CD4-positive, alpha-beta memory T cell (primary cell): ENCODE data around the gene RAB3IL1. TPM values are rescaled to one million over a fixed set of nuclear protein-coding genes. Genes with fewer than 3 reads are reported as not detected.
"Not testable (repeated sequence)": the region's sequence is repeated elsewhere in the genome, so short reads cannot be mapped to it uniquely, and the experiment has no call there.

ENCODE experiments used
- CTCF ChIA-PET: fragments of 350-600 bp; sonication (Branson Sonifier 250); formaldehyde crosslinking; loops from one replicate; lab custom pipeline; 2021; ENCODE audit warnings: inconsistent platforms; ENCODE audit not compliant: partially characterized antibody; lab: Charles Lee
- POLR2A ChIA-PET: fragments of 350-600 bp; sonication (Branson Sonifier 250); formaldehyde crosslinking; loops from one replicate; lab custom pipeline; 2021; ENCODE audit not compliant: partially characterized antibody; lab: Charles Lee
- DNase-seq, 5 donors: peaks; one replicate each; pipeline versions ENCODE4 v3.0.0 to v3.0.0-alpha.2; 2020 to 2022; ENCODE audit warnings: mixed read lengths in 1 of 5
- H3K27ac ChIP-seq: one replicate; pipeline ENCODE4 v1.7.0; 2013; ENCODE audit warnings: low read depth, low read length
- H3K27me3 ChIP-seq: 2 replicates; pipeline ENCODE4 v1.7.0; 2013; ENCODE audit warnings: mild to moderate bottlenecking, low read length, moderate library complexity; ENCODE audit not compliant: insufficient read depth
- H3K36me3 ChIP-seq: 2 replicates; pipeline ENCODE4 v1.7.0; 2013; ENCODE audit warnings: mild to moderate bottlenecking, low read length, moderate library complexity; ENCODE audit not compliant: insufficient read depth
- H3K4me1 ChIP-seq: 2 replicates; pipeline ENCODE4 v1.7.0; 2013; ENCODE audit warnings: mild to moderate bottlenecking, low read length, moderate library complexity; ENCODE audit not compliant: insufficient read depth
- H3K4me3 ChIP-seq, 2 donors: one replicate each; pipeline ENCODE4 v1.7.0; 2013; ENCODE audit warnings: low read length in 2 of 2, mild to moderate bottlenecking in 1 of 2
- H3K9me3 ChIP-seq, 2 donors: one replicate each; pipeline ENCODE4 v1.7.0; 2013; ENCODE audit warnings: low read length in 2 of 2, control low read depth in 1 of 2; ENCODE audit not compliant: control insufficient read depth in 1 of 2
- H3K27ac Mint-ChIP-seq, 7 donors: one replicate each; pipeline ENCODE4 v1.8.0; 2020 to 2021; ENCODE audit warnings: mixed read lengths in 7 of 7, mild to moderate bottlenecking in 6 of 7, inconsistent platforms in 3 of 7, moderate library complexity in 3 of 7
- H3K27me3 Mint-ChIP-seq, 2 donors: one replicate each; pipeline ENCODE4 v1.8.0; 2020 to 2021; ENCODE audit warnings: mixed read lengths in 2 of 2
- H3K36me3 Mint-ChIP-seq, 2 donors: one replicate each; pipeline ENCODE4 v1.8.0; 2020 to 2021; ENCODE audit warnings: mixed read lengths in 2 of 2, inconsistent platforms in 1 of 2, mild to moderate bottlenecking in 1 of 2
- H3K4me1 Mint-ChIP-seq, 4 donors: one replicate each; pipeline ENCODE4 v1.8.0; 2020 to 2021; ENCODE audit warnings: mixed read lengths in 4 of 4, mild to moderate bottlenecking in 1 of 4
- H3K4me3 Mint-ChIP-seq, 8 donors: one replicate each; pipeline ENCODE4 v1.8.0; 2020 to 2021; ENCODE audit warnings: mixed read lengths in 8 of 8, mild to moderate bottlenecking in 7 of 8, moderate library complexity in 6 of 8, inconsistent platforms in 3 of 8
- H3K9me3 Mint-ChIP-seq, 8 donors: one replicate each; pipeline ENCODE4 v1.8.0; 2020 to 2021; ENCODE audit warnings: mixed read lengths in 8 of 8, mild to moderate bottlenecking in 5 of 8, inconsistent platforms in 3 of 8, moderate library complexity in 1 of 8
- intact Hi-C: fragments of 100-400 bp; cut with micrococcal nuclease; formaldehyde crosslinking; loops from one replicate; pipeline ENCODE4 v1.15.1; 2023
- polyA plus RNA-seq, 2 donors: library from polyadenylated mRNA; unstranded; fragments of 300-500 nt; fragmentation: Illumina TruSeq; gene quantifications; one replicate each; pipeline ENCODE4 v1.2.3, GENCODE V29; 2021
- total RNA-seq, 2 experiments: library from RNA; stranded (reverse); gene quantifications; one replicate each; pipeline ENCODE4 v1.2.3, GENCODE V29; 2021

RAB3IL1 gene
- total and polyA plus RNA-seq, 4 experiments from 2014 or later: 0.44 to 0.53 TPM; not detected in 2

GRCh38 chr11:61885784-61886580 lies 31.4 kb downstream of the RAB3IL1 start:
- Histone ChIP-seq H3K36me3 (no peaks in the 10 kb centered on the region), H3K4me3 (no peak overlapping the region), H3K9me3 (no peaks in the 10 kb centered on the region), H3K4me1 (peaks cover 11% of the 10 kb centered on the region), H3K27me3 (no peaks in the 10 kb centered on the region), H3K27ac (no peak overlapping the region)
- intact Hi-C loops: no loop called here
- CTCF ChIA-PET: interaction anchor here (6.8 kb wide), 1 partner anchor 12 kb away, joined by 49 read pairs; no protein-coding TSS in a partner anchor
- H3K36me3 Mint-ChIP-seq: no peaks in the 10 kb centered on the region
- POLR2A ChIA-PET: interaction anchor here (0.6 kb wide), 1 partner anchor 237 kb away, joined by 3 read pairs; no protein-coding TSS in a partner anchor
- no peak overlapping the region for H3K27ac Mint-ChIP-seq
- no peaks in the 10 kb centered on the region for H3K27me3 Mint-ChIP-seq
- peaks cover 0 to 2% (median 0%) of the 10 kb centered on the region in 8 donors for H3K9me3 Mint-ChIP-seq
- no peak for DNase-seq
- no peak overlapping the region for H3K4me3 Mint-ChIP-seq
- peaks cover 2 to 9% (median 3%) of the 10 kb centered on the region in 4 donors for H3K4me1 Mint-ChIP-seq

DNA sequence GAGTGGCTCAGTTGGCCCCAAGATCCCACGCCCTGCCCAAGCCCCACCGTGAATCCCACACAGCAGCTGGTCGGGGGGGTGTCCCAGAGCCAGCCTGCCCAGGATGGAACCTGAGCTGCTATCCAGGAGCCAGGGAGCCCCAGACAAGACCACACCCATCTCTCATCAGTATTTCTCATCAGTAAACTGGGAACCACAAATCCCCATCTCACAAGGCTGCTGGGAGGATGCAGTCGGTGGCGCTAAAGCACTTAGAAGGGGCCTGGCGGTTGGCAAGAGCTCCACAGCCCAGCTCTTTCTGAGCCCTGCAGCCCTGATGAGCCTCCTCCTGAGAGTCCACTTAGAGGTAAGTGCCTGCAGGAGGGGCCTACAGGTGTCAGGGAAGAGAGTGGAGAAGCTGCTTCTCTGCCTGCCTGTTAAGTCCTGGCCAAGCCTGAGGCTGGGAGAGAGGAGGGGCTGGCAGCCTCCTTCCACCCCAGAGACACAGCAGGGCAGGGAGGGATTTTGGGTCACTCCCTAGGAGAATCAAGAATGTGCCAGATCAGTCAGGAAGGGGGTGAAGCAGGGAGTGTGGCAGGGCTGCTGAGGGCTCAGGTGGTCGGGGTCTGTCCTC lies 32.1 kb downstream of the RAB3IL1 start:
- no peak overlapping the region for H3K27ac Mint-ChIP-seq
- H3K4me3 Mint-ChIP-seq: no peak overlapping the region
- H3K4me1 Mint-ChIP-seq: peaks cover 0 to 5% (median 0%) of the 10 kb centered on the region in 4 donors
- Histone ChIP-seq H3K27me3 (no peaks in the 10 kb centered on the region), H3K36me3 (no peaks in the 10 kb centered on the region), H3K4me3 (no peak overlapping the region), H3K27ac (no peak overlapping the region), H3K9me3 (no peaks in the 10 kb centered on the region), H3K4me1 (peaks cover 5% of the 10 kb centered on the region)
- intact Hi-C loops: no loop called here
- no peaks in the 10 kb centered on the region for H3K36me3 Mint-ChIP-seq
- DNase-seq: no peak
- ChIA-PET CTCF (interaction anchor here (1.2 to 6.8 kb wide), 3 partner anchors 10 to 223 kb away, joined by 3 to 49 read pairs (median 4); no protein-coding TSS in a partner anchor), POLR2A (no interaction called here)
- H3K9me3 Mint-ChIP-seq: peaks cover 0 to 2% (median 0%) of the 10 kb centered on the region in 8 donors
- no peaks in the 10 kb centered on the region for H3K27me3 Mint-ChIP-seq

- no peaks in the 10 kb centered on the region for H3K27me3 ChIP-seq
- ChIA-PET CTCF (interaction anchor here (1.0 to 6.8 kb wide), 5 partner anchors 9 to 224 kb away, joined by 3 to 49 read pairs (median 4); no protein-coding TSS in a partner anchor), POLR2A (no interaction called here)
- no peaks in the 10 kb centered on the region for H3K9me3 ChIP-seq
- no peak overlapping the region for H3K4me3 ChIP-seq
- Mint-ChIP-seq H3K27me3 (no peaks in the 10 kb centered on the region), H3K4me3 (no peak overlapping the region), H3K27ac (no peak overlapping the region), H3K36me3 (no peaks in the 10 kb centered on the region), H3K9me3 (peaks cover 0 to 2% (median 0%) of the 10 kb centered on the region in 8 donors), H3K4me1 (no peaks in the 10 kb centered on the region)
- no peak for DNase-seq
- H3K36me3 ChIP-seq: no peaks in the 10 kb centered on the region
- intact Hi-C loops: no loop called here
- no peaks in the 10 kb centered on the region for H3K4me1 ChIP-seq
- H3K27ac ChIP-seq: no peak overlapping the region
Observed at GRCh38 chr11:61883947-61884346, 33.4 kb downstream of the RAB3IL1 start.

- Histone ChIP-seq H3K36me3 (no peaks in the 10 kb centered on the region), H3K4me1 (no peaks in the 10 kb centered on the region), H3K4me3 (no peak overlapping the region), H3K27ac (no peak overlapping the region), H3K27me3 (no peaks in the 10 kb centered on the region), H3K9me3 (no peaks in the 10 kb centered on the region)
- H3K36me3 Mint-ChIP-seq: no peaks in the 10 kb centered on the region
- no peaks in the 10 kb centered on the region for H3K4me1 Mint-ChIP-seq
- no peak for DNase-seq
- CTCF ChIA-PET: interaction anchor here (1.0 to 6.8 kb wide), 3 partner anchors 14 to 198 kb away, joined by 3 to 49 read pairs (median 6); no protein-coding TSS in a partner anchor
- POLR2A ChIA-PET: no interaction called here
- H3K4me3 Mint-ChIP-seq: no peak overlapping the region
- intact Hi-C loops: no loop called here
- no peaks in the 10 kb centered on the region for H3K27me3 Mint-ChIP-seq
- H3K9me3 Mint-ChIP-seq: peaks cover 0 to 2% (median 0%) of the 10 kb centered on the region in 8 donors
- H3K27ac Mint-ChIP-seq: peak overlapping the region in 1 of 7 donors; percentile 70
Observed at GRCh38 chr11:61883327-61883726, 34.0 kb downstream of the RAB3IL1 start.

GRCh38 chr11:61882879-61883278 lies 34.5 kb downstream of the RAB3IL1 start:
- no peak for DNase-seq
- ChIA-PET CTCF (interaction anchor here (6.8 kb wide), 1 partner anchor 15 kb away, joined by 49 read pairs; no protein-coding TSS in a partner anchor), POLR2A (no interaction called here)
- peaks cover 0 to 2% (median 0%) of the 10 kb centered on the region in 8 donors for H3K9me3 Mint-ChIP-seq
- Histone ChIP-seq H3K4me3 (no peak overlapping the region), H3K9me3 (no peaks in the 10 kb centered on the region), H3K27me3 (no peaks in the 10 kb centered on the region), H3K27ac (no peak overlapping the region), H3K4me1 (no peaks in the 10 kb centered on the region), H3K36me3 (no peaks in the 10 kb centered on the region)
- H3K27ac Mint-ChIP-seq: peak overlapping the region in 2 of 7 donors; percentile 33 to 70
- no peaks in the 10 kb centered on the region for H3K27me3 Mint-ChIP-seq
- no peaks in the 10 kb centered on the region for H3K36me3 Mint-ChIP-seq
- no peaks in the 10 kb centered on the region for H3K4me1 Mint-ChIP-seq
- intact Hi-C loops: no loop called here
- H3K4me3 Mint-ChIP-seq: no peak overlapping the region

- DNase-seq, H3K36me3 ChIP-seq, POLR2A ChIA-PET, H3K27me3 Mint-ChIP-seq, H3K4me3 ChIP-seq, H3K9me3 ChIP-seq, intact Hi-C loops, H3K36me3 Mint-ChIP-seq, H3K4me1 Mint-ChIP-seq, H3K9me3 Mint-ChIP-seq, H3K4me1 ChIP-seq, H3K27ac ChIP-seq, H3K27me3 ChIP-seq, H3K4me3 Mint-ChIP-seq, H3K27ac Mint-ChIP-seq: not testable (repeated sequence)
- CTCF ChIA-PET: interaction anchor here (6.8 kb wide), 1 partner anchor 15 kb away, joined by 49 read pairs; no protein-coding TSS in a partner anchor
Observed at GRCh38 chr11:61882267-61882666, 35.1 kb downstream of the RAB3IL1 start.

DNA sequence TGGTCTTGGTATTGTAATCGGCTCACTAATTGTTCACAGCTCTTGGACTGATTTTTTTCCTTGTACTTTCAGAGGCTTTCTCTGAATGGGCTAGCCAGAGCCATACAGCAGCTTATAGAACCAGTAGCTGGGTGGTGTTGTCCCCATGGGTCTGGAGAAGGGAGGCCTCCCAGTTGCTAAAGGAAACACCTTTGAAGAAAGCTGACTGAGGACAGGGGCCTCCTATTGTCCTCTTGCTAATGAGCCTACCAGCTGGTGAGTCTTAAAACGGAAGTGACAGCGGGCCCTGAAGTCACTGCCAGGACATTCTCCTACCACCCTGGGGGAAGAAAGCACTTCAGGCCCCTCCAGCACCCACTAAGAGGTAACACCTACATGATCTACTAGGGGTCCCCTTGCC lies 36.0 kb downstream of the RAB3IL1 start:
- Mint-ChIP-seq H3K4me3 (no peak overlapping the region), H3K4me1 (no peaks in the 10 kb centered on the region), H3K27me3 (no peaks in the 10 kb centered on the region), H3K27ac (no peak overlapping the region), H3K9me3 (no peaks in the 10 kb centered on the region), H3K36me3 (no peaks in the 10 kb centered on the region)
- intact Hi-C loops: no loop called here
- Histone ChIP-seq H3K4me1 (no peaks in the 10 kb centered on the region), H3K9me3 (no peaks in the 10 kb centered on the region), H3K27ac (no peak overlapping the region), H3K4me3 (no peak overlapping the region), H3K36me3 (no peaks in the 10 kb centered on the region), H3K27me3 (no peaks in the 10 kb centered on the region)
- ChIA-PET CTCF (interaction anchor here (0.8 to 6.8 kb wide), 4 partner anchors 10 to 201 kb away, joined by 3 to 49 read pairs (median 3); no protein-coding TSS in a partner anchor), POLR2A (interaction anchor here (1.1 kb wide), 1 partner anchor 86 kb away, joined by 3 read pairs; the partner anchor contains the start of gene FTH1)
- no peak for DNase-seq
